ENCODE data around the gene SCN8A. TPM values are rescaled to one million over a fixed set of nuclear protein-coding genes. Genes with fewer than 3 reads are reported as not detected.
A peak's percentile ranks its signal among the peaks of the same experiment; 100 is the strongest.

The SCN8A gene
- total RNA-seq (0.92 and 2.6 TPM in 2 replicates), polyA plus RNA-seq (0.94 and 1.1 TPM in 2 replicates)

GRCh38 chr12:51591016-51591901, at the start of gene SCN8A:
SCN8A (plus strand) TSS chr12:51591233; CDS start chr12:51662818, 71,585 bp downstream.
- Histone ChIP-seq H2AFZ (peak within 1 kb of the TSS; percentile 93), H3K9me2 (replicated peaks; ENCODE audit: insufficient read depth) (no peaks in the 10 kb centered on the region), H4K20me1 (ENCODE audit: insufficient read depth, poor library complexity, severe bottlenecking) (no peaks in the 10 kb centered on the region), H3K27ac (no peak within 1 kb of the TSS), H3K4me1 (ENCODE audit: insufficient read depth) (peaks cover 6% of the 10 kb centered on the region), H3K4me3 (peak within 1 kb of the TSS; percentile 82), H3K27me3 (peaks cover 9% of the 10 kb centered on the region), H3K79me2 (no peaks in the 10 kb centered on the region), H3K9me3 (ENCODE audit: low read depth) (no peaks in the 10 kb centered on the region), H3K4me2 (peak within 1 kb of the TSS; percentile 98), H3K36me3 (replicated peaks; ENCODE audit: insufficient read depth, low read depth) (no peaks in the 10 kb centered on the region)
- DNase-seq (ENCODE audit: low spot score), result peak; percentile 80
- no peak for TF ChIP-seq EZH2phosphoT487 (IDR thresholded peaks at IDR 0.05; ENCODE audit: low read depth, severe bottlenecking, unreplicated experiment)
- TF ChIP-seq EZH2 (IDR thresholded peaks at IDR 0.05; ENCODE audit: borderline replicate concordance), result no peak
- TF ChIP-seq CTCF (IDR thresholded peaks at IDR 0.05; ENCODE audit: poor library complexity), result no peak
- WGBS (ENCODE audit: low lambda C conversion rate, missing lambda C conversion rate), result 2% methylated on average over 35 of the region's 91 CpGs

DNA sequence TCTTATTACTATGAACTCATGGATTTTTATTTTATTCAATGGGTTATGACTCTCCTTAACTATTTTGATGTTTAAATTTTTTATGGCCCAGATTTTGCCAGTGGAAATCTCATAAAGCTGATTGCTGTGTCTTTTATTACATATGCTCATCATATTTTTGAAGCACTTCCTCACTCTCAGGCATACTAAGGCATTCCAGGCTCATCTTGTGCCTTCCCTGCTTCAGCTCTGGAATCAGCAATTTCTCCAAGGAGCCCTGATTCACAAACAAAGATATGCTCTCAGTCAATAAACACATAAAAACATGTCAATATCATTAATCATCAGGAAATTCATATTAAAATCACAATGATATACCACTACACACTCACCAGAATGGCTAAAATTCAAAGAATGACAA, 44.9 kb upstream of the SCN8A start:
- Histone ChIP-seq H3K4me2 (no peak overlapping the region), H4K20me1 (ENCODE audit: insufficient read depth, poor library complexity, severe bottlenecking) (no peaks in the 10 kb centered on the region), H3K9me2 (replicated peaks; ENCODE audit: insufficient read depth) (no peaks in the 10 kb centered on the region), H3K27me3 (peaks cover 2% of the 10 kb centered on the region), H3K4me1 (ENCODE audit: insufficient read depth) (no peaks in the 10 kb centered on the region), H2AFZ (no peak overlapping the region), H3K36me3 (replicated peaks; ENCODE audit: insufficient read depth, low read depth) (no peaks in the 10 kb centered on the region), H3K27ac (no peak overlapping the region), H3K4me3 (no peak overlapping the region), H3K79me2 (no peaks in the 10 kb centered on the region), H3K9me3 (ENCODE audit: low read depth) (no peaks in the 10 kb centered on the region)
- DNase-seq (ENCODE audit: low spot score), result no peak
- no peak for TF ChIP-seq CTCF (IDR thresholded peaks at IDR 0.05; ENCODE audit: poor library complexity)

- Histone ChIP-seq H3K4me1 (ENCODE audit: insufficient read depth) (no peaks in the 10 kb centered on the region), H3K4me3 (no peak overlapping the region), H3K9me2 (replicated peaks; ENCODE audit: insufficient read depth) (no peaks in the 10 kb centered on the region), H3K79me2 (no peaks in the 10 kb centered on the region), H3K4me2 (no peak overlapping the region), H3K36me3 (replicated peaks; ENCODE audit: insufficient read depth, low read depth) (no peaks in the 10 kb centered on the region), H4K20me1 (ENCODE audit: insufficient read depth, poor library complexity, severe bottlenecking) (no peaks in the 10 kb centered on the region), H3K9me3 (ENCODE audit: low read depth) (no peaks in the 10 kb centered on the region), H3K27me3 (peaks cover 2% of the 10 kb centered on the region), H3K27ac (no peak overlapping the region), H2AFZ (no peak overlapping the region)
- TF ChIP-seq EZH2phosphoT487 (IDR thresholded peaks at IDR 0.05; ENCODE audit: low read depth, severe bottlenecking, unreplicated experiment) (no peak), CTCF (IDR thresholded peaks at IDR 0.05; ENCODE audit: poor library complexity) (no peak), EZH2 (IDR thresholded peaks at IDR 0.05; ENCODE audit: borderline replicate concordance) (no peak)
- DNase-seq (ENCODE audit: low spot score), result no peak
- 86% methylated on average over 6 of the region's 6 CpGs for WGBS (ENCODE audit: low lambda C conversion rate, missing lambda C conversion rate)
These were observed 43.4 kb upstream of the SCN8A start for GRCh38 chr12:51547606-51548005.
